Sigmoid colon (tissue), 7 donors: ENCODE data around the gene RHEB. TPM values are rescaled to one million over a fixed set of nuclear protein-coding genes. Genes with fewer than 3 reads are reported as not detected.

Experiments
- DNase-seq: peaks from one replicate; pipeline ENCODE4 v3.0.0-alpha.2; 2019
- H3K27ac ChIP-seq, 4 donors: fragments of 200-600 bp; sonication (generic); one replicate each; pipeline ENCODE4 v1.5.1; 2016 to 2019; ENCODE audit warnings: mild to moderate bottlenecking in 1 of 4
- H3K27me3 ChIP-seq, 3 donors: fragments of 200-600 bp; sonication (generic); one replicate each; pipeline ENCODE4 v1.5.1; 2019; ENCODE audit warnings: mild to moderate bottlenecking in 1 of 3
- H3K36me3 ChIP-seq, 4 donors: fragments of 200-600 bp; sonication (generic); one replicate each; pipeline ENCODE4 v1.5.1; 2016 to 2019
- H3K4me1 ChIP-seq, 4 donors: fragments of 200-600 bp; sonication (generic); one replicate each; pipeline ENCODE4 v1.5.1; 2017 to 2019
- H3K4me3 ChIP-seq, 4 donors: fragments of 200-600 bp; sonication (generic); one replicate each; pipeline ENCODE4 v1.5.1; 2017 to 2019; ENCODE audit warnings: mild to moderate bottlenecking in 2 of 4, moderate library complexity in 1 of 4
- H3K9me3 ChIP-seq, 4 donors: fragments of 200-600 bp in 3 of 4; sonication (generic) in 3 of 4; one replicate each; pipeline versions ENCODE4 v1.5.1 to v1.6.1; 2013 to 2019
- CTCF ChIP-seq, 4 experiments: fragments of 450-650 bp in 3 of 4; fragments of 200-600 bp in 1 of 4; IDR thresholded peaks; one replicate each; pipeline ENCODE4 v1.5.1; 2016 to 2019; ENCODE audit warnings: antibody characterized with exemption in 4 of 4, mild to moderate bottlenecking in 3 of 4, moderate library complexity in 2 of 4
- EP300 ChIP-seq, 4 donors: sonication (generic); formaldehyde crosslinking; IDR thresholded peaks; one replicate each; pipeline ENCODE4 v1.6.1; 2017; ENCODE audit warnings: antibody characterized with exemption in 4 of 4
- POLR2A ChIP-seq, 2 donors: fragments of 450-650 bp; IDR thresholded peaks; one replicate each; pipeline ENCODE4 v1.6.1; 2016; ENCODE audit warnings: antibody characterized with exemption in 2 of 2, mild to moderate bottlenecking in 2 of 2, moderate library complexity in 2 of 2
- POLR2AphosphoS5 ChIP-seq, 4 donors: sonication (generic); formaldehyde crosslinking; IDR thresholded peaks; one replicate each; pipeline ENCODE4 v1.6.1; 2017; ENCODE audit warnings: antibody characterized with exemption in 4 of 4
- whole genome bisulfite sequencing, 2 donors: extraction: QIAGEN DNeasy Blood & Tissue Kit; methylation state at CpG; one replicate each; pipeline ENCODE4 v1.1.7; 2013; 5-methylcytosine and 5-hydroxymethylcytosine counted together
- intact Hi-C: fragments of 100-400 bp; cut with DNase I; formaldehyde crosslinking; loops from one replicate; pipeline ENCODE4 v1.15.1; 2023
- polyA plus RNA-seq, 3 donors: library from polyadenylated mRNA; stranded (reverse); fragments of 200-250 nt; gene quantifications; one replicate each; pipeline ENCODE4 v1.2.3, GENCODE V29; 2013
- total RNA-seq, 4 donors: library from RNA; depleted of rRNA; stranded (reverse); fragments of >200 nt; gene quantifications; one replicate each; pipeline ENCODE4 v1.1.0, GENCODE V29; 2016
- donor health status: healthy with polysubstance abuse.
- donor health status: Bipolar disorder and iron deficiency.
- donor health status: healthy.

Gene RHEB
- total and polyA plus RNA-seq, 7 donors, result 48.3 to 162 (median 121) TPM

- peaks cover 0 to 38% (median 30%) of the 10 kb centered on the region in 4 donors for H3K4me1 ChIP-seq
- TF ChIP-seq POLR2A (IDR thresholded peaks at IDR 0.05) (no peak), CTCF (IDR thresholded peaks at IDR 0.05) (no peak), POLR2AphosphoS5 (IDR thresholded peaks at IDR 0.05) (no peak), EP300 (IDR thresholded peaks at IDR 0.05) (no peak)
- H3K9me3 ChIP-seq, result no peaks in the 10 kb centered on the region
- 27 to 31% methylated on average over 10 of the region's 10 CpGs for WGBS, 2 donors
- peak overlapping the region in 3 of 4 donors; percentile 14 to 69 (median 38) for H3K27ac ChIP-seq
- no peaks in the 10 kb centered on the region for H3K36me3 ChIP-seq
- peak; percentile 59 for DNase-seq
- H3K27me3 ChIP-seq, result no peaks in the 10 kb centered on the region
- H3K4me3 ChIP-seq, result no peak overlapping the region
- intact Hi-C loops, result no loop called here
These were observed 89.9 kb downstream of the RHEB start for GRCh38 chr7:151429560-151430331.

- Histone ChIP-seq H3K27me3 (no peaks in the 10 kb centered on the region), H3K4me1 (peaks cover 0 to 38% (median 30%) of the 10 kb centered on the region in 4 donors), H3K4me3 (no peak overlapping the region), H3K36me3 (no peaks in the 10 kb centered on the region), H3K27ac (peak overlapping the region; percentile 14 to 69 (median 34)), H3K9me3 (no peaks in the 10 kb centered on the region)
- intact Hi-C loops, result no loop called here
- TF ChIP-seq POLR2AphosphoS5 (IDR thresholded peaks at IDR 0.05), result no peak
- DNase-seq, result peak; percentile 63
- WGBS, 2 donors, result 76 to 83% methylated on average over 5 of the region's 5 CpGs
These were observed 90.5 kb downstream of the RHEB start for GRCh38 chr7:151429237-151429559.

GRCh38 chr7:151428378-151429236 is 91.1 kb downstream of the RHEB start:
- intact Hi-C loops, result no loop called here

GRCh38 chr7:151427705-151428377 is 91.9 kb downstream of the RHEB start:
- no peak for TF ChIP-seq CTCF (IDR thresholded peaks at IDR 0.05)
- TF ChIP-seq POLR2AphosphoS5 (IDR thresholded peaks at IDR 0.05), result no peak
- TF ChIP-seq EP300 (IDR thresholded peaks at IDR 0.05), result no peak
- no peak for TF ChIP-seq POLR2A (IDR thresholded peaks at IDR 0.05)
- Histone ChIP-seq H3K27me3 (no peaks in the 10 kb centered on the region), H3K9me3 (no peaks in the 10 kb centered on the region), H3K4me1 (peaks cover 0 to 38% (median 30%) of the 10 kb centered on the region in 4 donors), H3K4me3 (no peak overlapping the region), H3K36me3 (no peaks in the 10 kb centered on the region), H3K27ac (peak overlapping the region; percentile 8 to 69 (median 60))
- intact Hi-C loops, result no loop called here
- peak; percentile 66 for DNase-seq
- WGBS, 2 donors, result 73 to 77% methylated on average over 10 of the region's 10 CpGs

More at GRCh38 chr7:151428378-151429236, 91.1 kb downstream of the RHEB start:
- DNase-seq, result peak; percentile 76
- H3K27me3 ChIP-seq, result no peaks in the 10 kb centered on the region
- peaks cover 0 to 38% (median 30%) of the 10 kb centered on the region in 4 donors for H3K4me1 ChIP-seq
- H3K36me3 ChIP-seq, result no peaks in the 10 kb centered on the region
- peak overlapping the region; percentile 14 to 69 (median 45) for H3K27ac ChIP-seq
- WGBS, 2 donors, result 66 to 79% methylated on average over 13 of the region's 13 CpGs
- TF ChIP-seq POLR2AphosphoS5 (IDR thresholded peaks at IDR 0.05) (peak in 2 of 4 donors; percentile 6 to 29), POLR2A (IDR thresholded peaks at IDR 0.05) (no peak)
- no peaks in the 10 kb centered on the region for H3K9me3 ChIP-seq
- H3K4me3 ChIP-seq, result no peak overlapping the region

- intact Hi-C loops, result no loop called here
- Histone ChIP-seq H3K4me3 (no peak overlapping the region), H3K9me3 (peaks cover 0 to 5% (median 0%) of the 10 kb centered on the region in 4 donors), H3K4me1 (peaks cover 0 to 38% (median 30%) of the 10 kb centered on the region in 4 donors), H3K27ac (peak overlapping the region; percentile 58 to 69 (median 65)), H3K36me3 (no peaks in the 10 kb centered on the region), H3K27me3 (no peaks in the 10 kb centered on the region)
- DNase-seq, result peak; percentile 67
- TF ChIP-seq EP300 (IDR thresholded peaks at IDR 0.05) (no peak), POLR2A (IDR thresholded peaks at IDR 0.05) (no peak), CTCF (IDR thresholded peaks at IDR 0.05) (no peak), POLR2AphosphoS5 (IDR thresholded peaks at IDR 0.05) (no peak)
- WGBS, 2 donors, result 84 to 89% methylated on average over 23 of the region's 23 CpGs
These were observed 92.6 kb downstream of the RHEB start for GRCh38 chr7:151426904-151427704.
